ENCODE data around the gene MICAL2.
"Not testable (repeated sequence)": the region's sequence is repeated elsewhere in the genome, so short reads cannot be mapped to it uniquely, and the experiment has no call there.

The MICAL2 gene

DNA sequence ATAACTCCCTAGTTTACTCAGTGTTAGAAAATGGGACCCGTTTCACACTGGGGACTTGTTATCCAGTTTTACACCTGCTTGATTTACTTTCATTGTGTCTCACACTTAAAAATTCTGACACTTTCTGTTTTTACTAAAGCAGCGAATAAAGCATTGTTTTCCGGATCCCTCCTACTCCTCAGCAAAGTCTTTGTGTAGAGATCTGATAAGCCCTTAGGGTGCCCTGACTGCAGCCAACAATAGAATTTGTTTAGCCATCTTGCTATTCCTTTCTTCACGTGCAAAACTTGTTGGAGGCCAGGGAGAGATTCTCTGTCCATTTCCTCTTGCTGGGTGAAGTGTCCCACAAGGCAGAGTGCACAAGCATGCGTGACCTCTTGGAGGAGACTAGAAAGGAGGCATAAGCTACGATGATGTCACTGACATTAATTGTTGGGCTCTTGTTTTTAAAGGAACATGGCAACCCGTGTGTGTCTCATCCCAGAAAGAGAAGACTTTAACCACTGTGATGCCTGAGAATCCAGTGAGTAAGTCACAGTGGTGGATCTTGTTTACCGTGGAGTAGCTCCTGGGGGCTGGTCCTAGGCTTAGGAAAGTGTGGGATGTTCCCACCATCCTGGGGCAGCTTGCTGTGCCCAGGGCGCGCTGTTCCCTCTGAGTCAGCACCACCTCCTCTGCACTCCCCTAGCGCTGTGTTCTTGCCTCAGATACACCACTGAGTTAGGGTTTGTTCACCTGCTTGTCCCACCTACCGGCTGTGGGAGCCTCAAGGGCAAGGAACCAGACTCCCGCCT, 27.7 kb downstream of the MICAL2 start:
- H3K9me3 ChIP-seq (ENCODE audit: control insufficient read depth, low read length), result no peaks in the 10 kb centered on the region
- WGBS, 2 experiments (ENCODE audit: insufficient coverage in 2 of 2), result 76 to 85% methylated on average over 11 to 13 of the region's 13 CpGs

DNA sequence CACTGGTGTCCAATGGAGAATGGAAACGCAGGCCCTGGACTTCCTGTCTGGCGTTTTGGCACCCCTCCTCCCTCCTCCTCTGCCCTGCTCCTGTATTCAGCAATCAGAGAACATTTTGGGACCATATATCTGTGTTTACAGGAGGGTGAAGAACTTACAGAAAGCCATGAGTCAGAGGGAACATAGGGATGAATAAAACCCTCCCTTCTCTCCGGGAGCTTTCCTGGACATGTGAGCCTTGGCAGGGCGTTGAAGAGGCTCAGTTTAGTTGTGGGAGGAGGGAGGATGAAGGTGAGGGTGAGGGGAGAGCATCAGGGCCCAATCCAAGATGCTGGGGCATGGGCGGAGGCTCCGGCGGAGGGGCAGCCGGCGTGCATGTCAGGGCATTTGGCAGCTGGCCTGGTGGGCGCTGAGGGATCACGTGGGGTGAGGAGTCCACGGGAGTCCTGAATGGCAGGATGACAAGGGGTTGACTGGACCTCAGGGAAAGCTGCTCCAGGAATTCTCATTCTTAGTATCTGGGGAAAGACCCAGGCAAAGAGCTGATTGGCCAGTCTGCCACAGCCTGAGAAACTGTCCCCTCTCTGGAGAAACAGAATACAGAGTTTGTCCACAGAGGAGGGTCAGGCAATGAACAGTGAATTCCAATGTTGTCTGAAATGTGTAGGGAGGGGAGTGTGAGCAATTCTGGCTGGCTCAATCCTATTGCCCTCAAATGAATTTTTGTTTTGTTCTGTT, 28.9 kb downstream of the MICAL2 start:
- 90 to 92% methylated on average over 9 of the region's 12 CpGs for WGBS, 2 experiments (ENCODE audit: insufficient coverage in 2 of 2)
- Histone ChIP-seq H3K9me3 (ENCODE audit: control insufficient read depth, low read length) (no peaks in the 10 kb centered on the region), H3K4me1 (ENCODE audit: control insufficient read depth, insufficient read depth, low read length, poor library complexity, severe bottlenecking) (peaks cover 61% of the 10 kb centered on the region), H3K4me3 (ENCODE audit: extremely low read depth, insufficient read depth, low read length, poor library complexity, severe bottlenecking) (no peak overlapping the region), H3K36me3 (ENCODE audit: control insufficient read depth, insufficient read depth, low read length) (peaks cover 79% of the 10 kb centered on the region), H3K27ac (ENCODE audit: low read depth, low read length, severe bottlenecking) (peak overlapping the region; percentile 13)

More for the DNA sequence above, 27.7 kb downstream of the MICAL2 start:
- H3K4me3 ChIP-seq (ENCODE audit: extremely low read depth, insufficient read depth, low read length, poor library complexity, severe bottlenecking), result no peak overlapping the region
- peaks cover 49% of the 10 kb centered on the region for H3K4me1 ChIP-seq (ENCODE audit: control insufficient read depth, insufficient read depth, low read length, poor library complexity, severe bottlenecking)
- peaks cover 81% of the 10 kb centered on the region for H3K36me3 ChIP-seq (ENCODE audit: control insufficient read depth, insufficient read depth, low read length)
- H3K27ac ChIP-seq (ENCODE audit: low read depth, low read length, severe bottlenecking), result peak overlapping the region; percentile 47

DNA sequence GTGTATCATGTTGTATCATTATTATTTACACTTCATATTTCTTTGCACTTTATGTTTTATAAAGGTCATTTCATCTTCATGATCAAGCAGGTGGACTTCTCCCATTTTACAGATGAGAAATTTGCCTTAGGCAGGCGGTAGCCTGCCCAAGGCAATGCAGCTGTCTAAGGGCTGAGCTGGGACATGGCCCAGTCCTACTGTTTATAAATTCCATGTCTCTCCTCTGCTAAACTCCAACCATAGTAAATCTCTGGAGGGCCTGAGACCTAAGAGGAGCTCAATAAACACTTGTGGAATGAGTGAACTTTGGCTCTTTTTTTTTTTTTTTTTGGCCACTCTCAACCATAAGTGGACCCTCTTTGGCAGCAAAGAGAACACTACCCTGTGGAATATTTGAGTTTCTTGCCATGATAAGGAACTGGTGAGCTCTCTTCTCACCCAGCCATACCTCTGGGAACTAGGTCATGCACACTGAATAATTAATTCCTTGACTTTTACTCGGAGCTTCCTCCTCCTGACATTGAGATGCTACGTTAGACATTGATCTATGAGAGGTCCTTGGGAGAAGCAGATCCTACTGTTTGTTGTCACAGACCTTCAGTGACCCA, 29.9 kb downstream of the MICAL2 start:
- Histone ChIP-seq H3K4me1 (ENCODE audit: control insufficient read depth, insufficient read depth, low read length, poor library complexity, severe bottlenecking) (peaks cover 66% of the 10 kb centered on the region), H3K36me3 (ENCODE audit: control insufficient read depth, insufficient read depth, low read length) (peaks cover 79% of the 10 kb centered on the region), H3K9me3 (ENCODE audit: control insufficient read depth, low read length) (no peaks in the 10 kb centered on the region), H3K27ac (ENCODE audit: low read depth, low read length, severe bottlenecking) (no peak overlapping the region), H3K4me3 (ENCODE audit: extremely low read depth, insufficient read depth, low read length, poor library complexity, severe bottlenecking) (no peak overlapping the region)
- WGBS, 2 experiments (ENCODE audit: insufficient coverage in 2 of 2), result 94 to 100% methylated on average over 2 to 3 of the region's 3 CpGs

DNA sequence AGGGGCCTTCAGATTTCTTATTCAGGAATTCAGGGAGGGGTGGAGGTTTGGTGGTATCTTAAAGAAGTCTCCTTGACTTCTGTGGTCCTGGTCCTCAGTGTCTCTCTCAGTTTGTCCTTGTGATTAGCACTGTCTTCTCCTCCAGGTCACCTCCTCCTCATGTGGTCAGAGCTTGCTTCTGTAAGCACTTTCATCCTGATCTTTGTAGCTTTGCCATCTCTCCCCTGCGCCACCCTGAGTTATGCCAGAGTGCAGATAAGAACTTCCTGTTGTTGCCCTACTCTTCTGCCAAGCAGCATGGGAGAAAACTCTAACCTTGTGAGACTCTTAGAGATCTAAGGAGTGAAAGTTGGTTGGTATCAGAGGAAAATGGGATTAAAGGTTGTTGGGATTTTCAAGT, 30.9 kb downstream of the MICAL2 start:
- peaks cover 66% of the 10 kb centered on the region for H3K4me1 ChIP-seq (ENCODE audit: control insufficient read depth, insufficient read depth, low read length, poor library complexity, severe bottlenecking)
- H3K36me3 ChIP-seq (ENCODE audit: control insufficient read depth, insufficient read depth, low read length), result peaks cover 78% of the 10 kb centered on the region
- 100% methylated on average over 1 of the region's 1 CpG for WGBS, 2 experiments (ENCODE audit: insufficient coverage in 2 of 2)
- H3K27ac ChIP-seq (ENCODE audit: low read depth, low read length, severe bottlenecking), result no peak overlapping the region
- H3K4me3 ChIP-seq (ENCODE audit: extremely low read depth, insufficient read depth, low read length, poor library complexity, severe bottlenecking), result no peak overlapping the region
- no peaks in the 10 kb centered on the region for H3K9me3 ChIP-seq (ENCODE audit: control insufficient read depth, low read length)

DNA sequence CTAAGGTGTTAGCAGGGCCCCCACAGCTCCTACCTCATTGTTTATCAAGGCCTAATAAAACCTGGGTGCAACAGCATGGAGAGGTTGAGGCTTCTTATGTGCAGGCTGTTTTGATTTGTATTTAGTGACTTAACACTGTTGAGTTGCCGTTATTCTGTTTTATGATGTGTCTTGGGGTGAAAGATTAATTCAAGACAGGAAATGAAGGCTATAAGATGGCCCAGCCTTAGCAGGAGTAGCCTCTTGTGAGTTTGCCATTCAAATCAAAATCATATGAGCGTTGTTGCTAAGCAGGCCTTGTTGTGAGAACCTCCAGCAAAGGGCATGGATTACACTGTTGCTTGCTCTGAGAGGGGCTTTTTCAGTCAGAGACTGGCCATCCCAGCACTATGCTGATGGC, 31.8 kb downstream of the MICAL2 start:
- 100% methylated on average over 2 of the region's 2 CpGs for WGBS, 2 experiments (ENCODE audit: insufficient coverage in 2 of 2)
- Histone ChIP-seq H3K4me3 (ENCODE audit: extremely low read depth, insufficient read depth, low read length, poor library complexity, severe bottlenecking) (no peak overlapping the region), H3K36me3 (ENCODE audit: control insufficient read depth, insufficient read depth, low read length) (peaks cover 75% of the 10 kb centered on the region), H3K27ac (ENCODE audit: low read depth, low read length, severe bottlenecking) (no peak overlapping the region), H3K4me1 (ENCODE audit: control insufficient read depth, insufficient read depth, low read length, poor library complexity, severe bottlenecking) (peaks cover 66% of the 10 kb centered on the region), H3K9me3 (ENCODE audit: control insufficient read depth, low read length) (no peaks in the 10 kb centered on the region)

DNA sequence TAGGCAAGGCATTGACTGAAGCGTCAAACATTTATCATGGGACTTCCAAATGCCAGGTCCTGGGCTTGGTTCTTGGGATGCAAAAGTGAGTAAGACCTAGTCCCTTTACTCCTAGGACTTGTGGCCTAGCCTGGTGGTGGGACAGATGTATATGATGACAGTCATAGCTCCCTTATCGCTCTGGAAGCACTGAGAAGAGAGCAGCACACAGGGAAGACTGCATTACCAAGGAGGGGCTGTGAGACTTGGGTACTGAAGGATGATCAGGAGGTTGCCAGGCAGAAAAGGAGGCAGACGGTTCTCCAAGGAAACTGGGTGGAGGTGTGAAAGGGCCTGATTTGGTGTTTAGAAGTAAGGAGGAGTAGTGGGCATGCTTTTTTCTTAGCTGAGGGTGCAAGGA, 32.5 kb downstream of the MICAL2 start:
- Histone ChIP-seq H3K4me1 (ENCODE audit: control insufficient read depth, insufficient read depth, low read length, poor library complexity, severe bottlenecking) (peaks cover 58% of the 10 kb centered on the region), H3K36me3 (ENCODE audit: control insufficient read depth, insufficient read depth, low read length) (peaks cover 81% of the 10 kb centered on the region), H3K9me3 (ENCODE audit: control insufficient read depth, low read length) (no peaks in the 10 kb centered on the region), H3K27ac (ENCODE audit: low read depth, low read length, severe bottlenecking) (peak overlapping the region; percentile 43), H3K4me3 (ENCODE audit: extremely low read depth, insufficient read depth, low read length, poor library complexity, severe bottlenecking) (no peak overlapping the region)
- WGBS, 2 experiments (ENCODE audit: insufficient coverage in 2 of 2), result 57 to 63% methylated on average over 3 of the region's 3 CpGs

DNA sequence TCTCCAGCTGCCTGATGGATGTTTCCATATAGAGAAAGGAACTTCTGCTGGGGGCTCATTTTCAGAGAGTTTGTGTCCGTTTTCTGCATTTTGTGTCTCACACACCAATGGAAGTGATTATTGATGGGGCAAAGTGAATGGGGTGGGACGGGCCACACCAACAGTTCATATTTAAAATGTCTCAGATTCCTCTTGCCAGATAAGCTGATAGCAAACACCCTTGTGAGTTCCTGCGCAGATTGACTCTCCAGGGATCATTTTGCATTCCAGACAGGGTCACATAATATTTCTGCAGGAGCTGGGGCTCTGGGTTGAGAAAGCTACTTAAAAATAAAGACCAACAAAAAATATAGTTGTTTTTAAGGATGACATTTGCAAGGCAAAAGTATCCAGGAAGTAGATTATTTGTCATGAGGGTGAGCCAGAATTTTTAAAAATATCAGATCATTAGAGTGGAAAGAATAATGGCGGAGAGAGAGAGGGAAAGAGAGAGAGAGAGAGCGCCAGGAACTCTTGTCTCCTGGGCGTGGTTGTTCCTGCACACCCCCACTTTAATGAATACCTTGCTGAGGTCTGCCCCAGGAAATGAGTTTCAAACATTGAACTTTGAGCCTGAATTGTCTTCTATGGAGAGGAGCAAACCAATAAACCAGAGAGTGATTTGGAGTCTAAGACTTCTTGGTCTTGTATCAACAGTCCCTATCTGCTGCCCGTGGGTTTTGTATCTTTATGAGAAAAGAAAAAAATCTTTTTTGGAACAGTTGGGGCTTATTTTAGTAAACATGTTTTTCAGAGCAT, 33.3 kb downstream of the MICAL2 start:
- H3K4me1 ChIP-seq (ENCODE audit: control insufficient read depth, insufficient read depth, low read length, poor library complexity, severe bottlenecking), result peaks cover 53% of the 10 kb centered on the region
- 83 to 100% methylated on average over 1 to 2 of the region's 7 CpGs for WGBS, 2 experiments (ENCODE audit: insufficient coverage in 2 of 2)
- no peak overlapping the region for H3K4me3 ChIP-seq (ENCODE audit: extremely low read depth, insufficient read depth, low read length, poor library complexity, severe bottlenecking)
- peaks cover 77% of the 10 kb centered on the region for H3K36me3 ChIP-seq (ENCODE audit: control insufficient read depth, insufficient read depth, low read length)
- peak overlapping the region; percentile 59 for H3K27ac ChIP-seq (ENCODE audit: low read depth, low read length, severe bottlenecking)
- H3K9me3 ChIP-seq (ENCODE audit: control insufficient read depth, low read length), result no peaks in the 10 kb centered on the region

DNA sequence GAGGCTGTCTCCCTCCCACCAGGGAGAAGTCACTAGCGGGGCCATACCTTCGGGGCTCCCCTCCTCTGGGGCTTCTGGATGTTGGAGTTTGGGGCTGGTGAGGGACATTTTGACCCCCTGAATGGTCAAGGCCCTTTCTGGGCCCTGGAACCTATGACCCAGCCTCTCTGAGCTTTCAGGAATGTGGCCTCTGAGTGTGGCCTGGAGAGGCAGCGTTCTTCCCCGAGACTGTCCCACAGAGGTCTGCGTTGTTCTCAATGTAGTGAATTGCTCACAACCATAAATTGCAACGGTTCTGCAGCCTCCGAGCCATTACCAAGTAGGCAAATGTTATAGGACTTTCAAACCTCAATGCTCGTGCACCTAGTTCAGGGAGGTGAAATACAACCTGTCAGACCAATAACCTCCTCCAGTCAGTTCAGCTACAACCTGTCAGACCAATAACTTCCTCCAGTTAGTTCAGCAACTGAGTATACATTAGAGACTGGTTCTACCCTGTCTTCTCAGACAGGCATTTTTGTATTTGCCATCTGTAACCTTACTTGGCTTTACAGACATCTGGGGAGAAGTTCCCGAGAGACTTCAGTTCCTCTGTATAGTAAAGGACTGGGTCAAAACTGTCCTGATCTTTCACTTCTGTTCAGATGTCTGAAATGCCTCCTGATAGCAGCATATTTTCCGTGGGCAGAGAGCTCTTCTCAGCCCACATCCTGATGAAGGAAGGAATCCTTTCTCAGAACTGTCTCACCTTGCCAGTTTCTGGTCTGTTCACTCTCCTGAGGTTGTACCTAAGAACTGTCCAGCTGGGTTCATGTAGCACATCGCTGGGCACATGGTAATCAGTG, 34.2 kb downstream of the MICAL2 start:
- peaks cover 74% of the 10 kb centered on the region for H3K36me3 ChIP-seq (ENCODE audit: control insufficient read depth, insufficient read depth, low read length)
- H3K27ac ChIP-seq (ENCODE audit: low read depth, low read length, severe bottlenecking), result peak overlapping the region; percentile 59
- WGBS, 2 experiments (ENCODE audit: insufficient coverage in 2 of 2), result 90 to 95% methylated on average over 9 to 11 of the region's 11 CpGs
- H3K9me3 ChIP-seq (ENCODE audit: control insufficient read depth, low read length), result no peaks in the 10 kb centered on the region
- no peak overlapping the region for H3K4me3 ChIP-seq (ENCODE audit: extremely low read depth, insufficient read depth, low read length, poor library complexity, severe bottlenecking)
- H3K4me1 ChIP-seq (ENCODE audit: control insufficient read depth, insufficient read depth, low read length, poor library complexity, severe bottlenecking), result peaks cover 44% of the 10 kb centered on the region

DNA sequence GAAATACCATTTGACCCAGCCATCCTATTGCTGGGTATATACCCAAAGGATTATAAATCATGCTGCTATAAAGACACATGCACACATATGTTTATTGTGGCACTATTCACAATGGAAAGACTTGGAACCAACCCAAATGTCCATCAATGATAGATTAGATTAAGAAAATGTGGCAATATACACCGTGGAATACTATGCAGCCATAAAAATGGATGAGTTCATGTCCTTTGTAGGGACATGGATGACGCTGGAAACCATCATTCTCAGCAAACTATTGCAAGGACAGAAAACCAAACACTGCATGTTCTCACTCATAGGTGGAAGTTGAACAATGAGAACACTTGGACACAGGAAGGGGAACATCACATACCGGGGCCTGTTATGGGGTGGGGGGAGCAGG, 36.3 kb downstream of the MICAL2 start:
- Histone ChIP-seq H3K36me3 (ENCODE audit: control insufficient read depth, insufficient read depth, low read length) (peaks cover 58% of the 10 kb centered on the region), H3K4me1 (ENCODE audit: control insufficient read depth, insufficient read depth, low read length, poor library complexity, severe bottlenecking) (peaks cover 43% of the 10 kb centered on the region)
- not testable (repeated sequence) for H3K9me3 ChIP-seq (ENCODE audit: control insufficient read depth, low read length); H3K27ac ChIP-seq (ENCODE audit: low read depth, low read length, severe bottlenecking); H3K4me3 ChIP-seq (ENCODE audit: extremely low read depth, insufficient read depth, low read length, poor library complexity, severe bottlenecking)
- WGBS, 2 experiments (ENCODE audit: insufficient coverage in 2 of 2), result 100% methylated on average over 1 of the region's 3 CpGs
